Measurements from ENCODE around the gene STEAP1B. TPM values are rescaled to one million over a fixed set of nuclear protein-coding genes. Genes with fewer than 3 reads are reported as not detected.

Gene STEAP1B
- total RNA-seq, 1 donor from 2014 or later, result 4.7 TPM

- H3K9ac ChIP-seq (ENCODE audit: low read depth in 1 of 3, low read length in 3 of 3), result no peak overlapping the region
- H3K9me3 ChIP-seq (ENCODE audit: control insufficient read depth in 3 of 3, low read length in 3 of 3), result no peaks in the 10 kb centered on the region
- no peaks in the 10 kb centered on the region for H3K36me3 ChIP-seq (ENCODE audit: control insufficient read depth in 3 of 3, insufficient read depth in 3 of 3, low read length in 3 of 3)
- H3K4me1 ChIP-seq (ENCODE audit: control insufficient read depth in 3 of 3, insufficient read depth in 3 of 3, low read length in 3 of 3), result peaks cover 0 to 5% (median 2%) of the 10 kb centered on the region in 3 donors
- H3K27me3 ChIP-seq (ENCODE audit: control insufficient read depth in 3 of 3, insufficient read depth in 3 of 3, low read length in 3 of 3), result no peaks in the 10 kb centered on the region
- no peak overlapping the region for H3K27ac ChIP-seq (ENCODE audit: low read depth, low read length)
- no peak overlapping the region for H3K4me3 ChIP-seq (ENCODE audit: low read length in 3 of 3)
Measured at GRCh38 chr7:22482503-22482902, 17.5 kb downstream of the STEAP1B start.

DNA sequence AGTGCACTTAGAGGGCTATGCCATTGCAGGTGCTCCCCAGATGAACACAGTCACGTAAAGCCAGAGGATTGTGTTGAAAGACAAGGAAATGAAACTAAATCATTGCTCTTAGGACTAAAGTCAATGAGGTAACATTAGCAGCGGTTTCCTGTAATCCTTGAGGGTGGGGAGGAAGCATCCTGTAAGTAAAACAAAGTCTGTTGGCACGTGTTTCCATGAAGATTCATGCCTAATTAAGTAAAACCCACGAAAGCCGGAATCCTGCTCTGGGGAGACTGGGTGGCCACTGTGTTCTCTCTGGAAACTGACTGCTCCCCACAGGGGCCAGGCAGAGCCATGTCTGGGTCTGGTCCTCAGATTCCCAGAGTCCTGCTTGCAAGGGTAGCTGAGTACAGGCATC is 18.3 kb downstream of the STEAP1B start:
- Histone ChIP-seq H3K27me3 (ENCODE audit: control insufficient read depth in 3 of 3, insufficient read depth in 3 of 3, low read length in 3 of 3) (no peaks in the 10 kb centered on the region), H3K9ac (ENCODE audit: low read depth in 1 of 3, low read length in 3 of 3) (no peak overlapping the region), H3K36me3 (ENCODE audit: control insufficient read depth in 3 of 3, insufficient read depth in 3 of 3, low read length in 3 of 3) (no peaks in the 10 kb centered on the region), H3K4me1 (ENCODE audit: control insufficient read depth in 3 of 3, insufficient read depth in 3 of 3, low read length in 3 of 3) (peaks cover 0 to 5% (median 2%) of the 10 kb centered on the region in 3 donors), H3K4me3 (ENCODE audit: low read length in 3 of 3) (no peak overlapping the region), H3K27ac (ENCODE audit: low read depth, low read length) (no peak overlapping the region), H3K9me3 (ENCODE audit: control insufficient read depth in 3 of 3, low read length in 3 of 3) (no peaks in the 10 kb centered on the region)

- H3K9ac ChIP-seq (ENCODE audit: low read depth in 1 of 3, low read length in 3 of 3), result no peak overlapping the region
- peaks cover 0 to 5% (median 2%) of the 10 kb centered on the region in 3 donors for H3K4me1 ChIP-seq (ENCODE audit: control insufficient read depth in 3 of 3, insufficient read depth in 3 of 3, low read length in 3 of 3)
- H3K27ac ChIP-seq (ENCODE audit: low read depth, low read length), result no peak overlapping the region
- no peaks in the 10 kb centered on the region for H3K9me3 ChIP-seq (ENCODE audit: control insufficient read depth in 3 of 3, low read length in 3 of 3)
- H3K4me3 ChIP-seq (ENCODE audit: low read length in 3 of 3), result no peak overlapping the region
- no peaks in the 10 kb centered on the region for H3K27me3 ChIP-seq (ENCODE audit: control insufficient read depth in 3 of 3, insufficient read depth in 3 of 3, low read length in 3 of 3)
- H3K36me3 ChIP-seq (ENCODE audit: control insufficient read depth in 3 of 3, insufficient read depth in 3 of 3, low read length in 3 of 3), result no peaks in the 10 kb centered on the region
Measured at GRCh38 chr7:22480523-22481075, 19.4 kb downstream of the STEAP1B start.

DNA sequence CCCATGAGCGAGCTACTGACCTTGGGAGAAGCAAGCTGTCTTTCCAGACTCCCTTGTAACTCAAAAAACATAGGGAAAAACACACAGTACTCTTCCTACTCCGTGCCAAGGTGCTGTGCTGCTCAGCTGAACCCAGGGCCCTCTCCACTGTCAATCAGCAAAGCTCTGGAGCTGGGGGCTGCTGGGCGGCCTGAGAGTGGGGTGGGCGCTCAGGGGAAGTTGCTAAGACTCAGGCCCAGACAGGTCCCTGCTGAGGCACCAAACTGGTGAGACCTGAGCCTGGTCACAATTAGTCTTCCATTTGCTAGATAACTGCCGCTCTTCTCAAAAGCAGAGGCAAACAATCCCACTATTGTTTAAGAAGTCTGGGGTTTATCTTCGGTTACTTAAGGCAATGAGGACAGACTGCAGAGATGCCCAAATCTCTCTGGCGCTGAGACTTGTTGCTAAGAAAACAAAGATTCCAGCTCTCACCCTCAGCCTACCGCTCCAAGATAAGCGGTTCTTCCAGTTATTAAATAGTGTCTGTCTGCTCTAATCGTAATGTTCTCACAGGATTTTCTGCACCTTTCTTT is 22.0 kb downstream of the STEAP1B start:
- Histone ChIP-seq H3K4me3 (ENCODE audit: low read length in 3 of 3) (no peak overlapping the region), H3K9me3 (ENCODE audit: control insufficient read depth in 3 of 3, low read length in 3 of 3) (no peaks in the 10 kb centered on the region), H3K36me3 (ENCODE audit: control insufficient read depth in 3 of 3, insufficient read depth in 3 of 3, low read length in 3 of 3) (no peaks in the 10 kb centered on the region), H3K27me3 (ENCODE audit: control insufficient read depth in 3 of 3, insufficient read depth in 3 of 3, low read length in 3 of 3) (no peaks in the 10 kb centered on the region), H3K9ac (ENCODE audit: low read depth in 1 of 3, low read length in 3 of 3) (no peak overlapping the region), H3K27ac (ENCODE audit: low read depth, low read length) (no peak overlapping the region), H3K4me1 (ENCODE audit: control insufficient read depth in 3 of 3, insufficient read depth in 3 of 3, low read length in 3 of 3) (peaks cover 0 to 5% (median 2%) of the 10 kb centered on the region in 3 donors)

DNA sequence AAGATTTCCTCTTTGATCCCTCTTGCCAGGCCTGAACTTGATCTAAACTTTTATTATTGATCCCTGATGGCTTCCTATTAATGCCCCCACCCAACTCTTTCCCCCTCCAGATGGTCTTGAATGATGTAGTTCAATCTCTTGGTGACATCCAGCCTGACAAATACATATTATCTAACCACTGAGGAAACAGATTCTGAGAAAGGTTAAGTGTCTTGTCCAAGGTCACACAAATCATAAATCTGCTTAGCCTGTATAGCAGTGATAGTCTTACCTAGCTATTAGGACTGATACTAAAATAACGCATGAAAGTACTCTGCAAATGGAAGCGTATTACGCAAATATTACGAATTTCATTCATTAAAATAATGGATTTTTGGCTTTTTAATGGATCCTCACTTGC is 22.7 kb downstream of the STEAP1B start:
- Histone ChIP-seq H3K27ac (ENCODE audit: low read depth, low read length) (no peak overlapping the region), H3K27me3 (ENCODE audit: control insufficient read depth in 3 of 3, insufficient read depth in 3 of 3, low read length in 3 of 3) (no peaks in the 10 kb centered on the region), H3K9me3 (ENCODE audit: control insufficient read depth in 3 of 3, low read length in 3 of 3) (no peaks in the 10 kb centered on the region), H3K4me3 (ENCODE audit: low read length in 3 of 3) (no peak overlapping the region), H3K4me1 (ENCODE audit: control insufficient read depth in 3 of 3, insufficient read depth in 3 of 3, low read length in 3 of 3) (peaks cover 0 to 5% (median 2%) of the 10 kb centered on the region in 3 donors), H3K9ac (ENCODE audit: low read depth in 1 of 3, low read length in 3 of 3) (no peak overlapping the region), H3K36me3 (ENCODE audit: control insufficient read depth in 3 of 3, insufficient read depth in 3 of 3, low read length in 3 of 3) (no peaks in the 10 kb centered on the region)

DNA sequence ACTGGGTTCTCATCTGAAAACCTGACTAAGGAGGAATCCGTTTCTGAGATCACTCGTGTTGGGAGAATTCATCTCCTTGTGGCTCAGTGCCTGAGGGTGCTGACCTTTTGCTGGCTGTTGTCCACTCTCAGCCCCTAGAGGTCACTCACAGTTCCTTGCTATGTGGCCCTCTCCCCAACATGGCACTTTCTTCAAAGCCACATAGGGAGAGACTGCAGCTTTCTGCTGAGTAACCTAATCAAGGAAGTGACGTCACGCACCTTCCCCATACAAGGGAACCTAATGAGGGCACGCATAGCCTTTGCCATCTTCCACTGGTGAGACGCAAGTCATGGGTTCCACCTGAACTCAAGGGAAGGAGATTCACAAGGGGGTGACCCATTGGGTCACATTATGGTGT is 23.2 kb downstream of the STEAP1B start:
- H3K36me3 ChIP-seq (ENCODE audit: control insufficient read depth in 3 of 3, insufficient read depth in 3 of 3, low read length in 3 of 3), result no peaks in the 10 kb centered on the region
- no peaks in the 10 kb centered on the region for H3K27me3 ChIP-seq (ENCODE audit: control insufficient read depth in 3 of 3, insufficient read depth in 3 of 3, low read length in 3 of 3)
- H3K9me3 ChIP-seq (ENCODE audit: control insufficient read depth in 3 of 3, low read length in 3 of 3), result no peaks in the 10 kb centered on the region
- H3K27ac ChIP-seq (ENCODE audit: low read depth, low read length), result no peak overlapping the region
- H3K9ac ChIP-seq (ENCODE audit: low read depth in 1 of 3, low read length in 3 of 3), result no peak overlapping the region
- no peak overlapping the region for H3K4me3 ChIP-seq (ENCODE audit: low read length in 3 of 3)
- H3K4me1 ChIP-seq (ENCODE audit: control insufficient read depth in 3 of 3, insufficient read depth in 3 of 3, low read length in 3 of 3), result peaks cover 0 to 2% (median 0%) of the 10 kb centered on the region in 3 donors

GRCh38 chr7:22474645-22475044 is 25.3 kb downstream of the STEAP1B start:
- Histone ChIP-seq H3K27ac (ENCODE audit: low read depth, low read length) (no peak overlapping the region), H3K36me3 (ENCODE audit: control insufficient read depth in 3 of 3, insufficient read depth in 3 of 3, low read length in 3 of 3) (no peaks in the 10 kb centered on the region), H3K27me3 (ENCODE audit: control insufficient read depth in 3 of 3, insufficient read depth in 3 of 3, low read length in 3 of 3) (no peaks in the 10 kb centered on the region), H3K9ac (ENCODE audit: low read depth in 1 of 3, low read length in 3 of 3) (no peak overlapping the region), H3K4me1 (ENCODE audit: control insufficient read depth in 3 of 3, insufficient read depth in 3 of 3, low read length in 3 of 3) (no peaks in the 10 kb centered on the region), H3K9me3 (ENCODE audit: control insufficient read depth in 3 of 3, low read length in 3 of 3) (no peaks in the 10 kb centered on the region), H3K4me3 (ENCODE audit: low read length in 3 of 3) (no peak overlapping the region)

GRCh38 chr7:22470981-22471380 is 29.0 kb downstream of the STEAP1B start:
- no peak overlapping the region for H3K27ac ChIP-seq (ENCODE audit: low read depth, low read length)
- H3K9me3 ChIP-seq (ENCODE audit: control insufficient read depth in 3 of 3, low read length in 3 of 3), result no peaks in the 10 kb centered on the region
- H3K4me1 ChIP-seq (ENCODE audit: control insufficient read depth in 3 of 3, insufficient read depth in 3 of 3, low read length in 3 of 3), result no peaks in the 10 kb centered on the region
- no peaks in the 10 kb centered on the region for H3K36me3 ChIP-seq (ENCODE audit: control insufficient read depth in 3 of 3, insufficient read depth in 3 of 3, low read length in 3 of 3)
- H3K9ac ChIP-seq (ENCODE audit: low read depth in 1 of 3, low read length in 3 of 3), result no peak overlapping the region
- H3K27me3 ChIP-seq (ENCODE audit: control insufficient read depth in 3 of 3, insufficient read depth in 3 of 3, low read length in 3 of 3), result no peaks in the 10 kb centered on the region
- no peak overlapping the region for H3K4me3 ChIP-seq (ENCODE audit: low read length in 3 of 3)

DNA sequence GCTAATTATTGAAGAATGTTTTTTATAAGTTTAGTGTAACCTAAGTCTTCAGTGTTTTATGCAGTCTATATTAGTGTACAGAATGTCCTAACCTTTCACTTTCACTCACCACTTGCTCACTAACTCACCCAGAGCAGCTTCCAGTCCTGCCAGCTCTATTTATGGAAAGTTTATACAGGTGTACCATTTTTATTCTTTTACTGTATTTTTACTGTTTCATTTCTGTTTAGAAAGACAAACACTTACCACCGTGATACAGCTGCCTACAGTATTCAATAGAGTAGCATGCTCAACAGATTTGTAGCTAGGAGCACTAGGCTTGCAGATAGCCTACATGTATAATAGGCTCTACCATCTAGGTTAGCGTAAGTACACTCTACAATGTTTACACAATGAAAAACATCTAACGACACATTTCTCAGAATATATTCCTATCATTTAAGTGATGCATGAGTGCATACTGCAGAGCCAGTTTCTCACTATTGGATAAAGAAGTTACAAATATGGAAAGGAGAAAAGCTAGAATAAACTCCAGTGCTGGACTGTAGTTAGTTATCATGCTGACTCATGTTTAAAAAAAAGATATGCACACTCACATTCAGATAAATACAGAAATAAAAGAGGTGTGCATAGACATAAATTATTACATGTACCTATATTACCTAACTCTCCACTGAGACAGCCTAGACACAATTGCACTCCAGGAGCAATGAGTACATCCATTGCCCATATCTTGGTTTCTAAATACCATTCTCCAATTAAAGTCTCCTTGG is 30.4 kb downstream of the STEAP1B start:
- Histone ChIP-seq H3K27ac (ENCODE audit: low read depth, low read length) (no peak overlapping the region), H3K9ac (ENCODE audit: low read depth in 1 of 3, low read length in 3 of 3) (no peak overlapping the region), H3K9me3 (ENCODE audit: control insufficient read depth in 3 of 3, low read length in 3 of 3) (no peaks in the 10 kb centered on the region), H3K27me3 (ENCODE audit: control insufficient read depth in 3 of 3, insufficient read depth in 3 of 3, low read length in 3 of 3) (no peaks in the 10 kb centered on the region), H3K4me1 (ENCODE audit: control insufficient read depth in 3 of 3, insufficient read depth in 3 of 3, low read length in 3 of 3) (no peaks in the 10 kb centered on the region), H3K36me3 (ENCODE audit: control insufficient read depth in 3 of 3, insufficient read depth in 3 of 3, low read length in 3 of 3) (no peaks in the 10 kb centered on the region), H3K4me3 (ENCODE audit: low read length in 3 of 3) (no peak overlapping the region)

DNA sequence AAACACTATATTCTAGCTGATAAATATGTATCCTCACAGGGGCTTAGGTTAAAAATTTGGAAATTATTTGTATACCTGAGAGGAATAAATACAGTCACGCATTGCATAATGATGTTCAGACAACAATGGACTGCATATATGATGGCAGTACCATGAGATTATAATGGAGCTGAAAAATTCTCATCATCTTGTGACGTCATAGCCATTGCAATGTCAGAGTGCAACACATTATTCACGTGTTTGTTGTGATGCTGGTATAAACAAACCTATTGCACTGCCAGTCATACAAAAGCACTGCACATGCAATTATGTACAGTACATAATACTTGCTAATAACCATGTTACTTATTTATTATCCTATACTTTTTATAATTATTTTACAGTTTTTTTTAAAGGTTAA is 31.4 kb downstream of the STEAP1B start:
- no peak overlapping the region for H3K9ac ChIP-seq (ENCODE audit: low read depth in 1 of 3, low read length in 3 of 3)
- H3K27me3 ChIP-seq (ENCODE audit: control insufficient read depth in 3 of 3, insufficient read depth in 3 of 3, low read length in 3 of 3), result no peaks in the 10 kb centered on the region
- no peaks in the 10 kb centered on the region for H3K36me3 ChIP-seq (ENCODE audit: control insufficient read depth in 3 of 3, insufficient read depth in 3 of 3, low read length in 3 of 3)
- no peak overlapping the region for H3K4me3 ChIP-seq (ENCODE audit: low read length in 3 of 3)
- H3K4me1 ChIP-seq (ENCODE audit: control insufficient read depth in 3 of 3, insufficient read depth in 3 of 3, low read length in 3 of 3), result no peaks in the 10 kb centered on the region
- no peak overlapping the region for H3K27ac ChIP-seq (ENCODE audit: low read depth, low read length)
- H3K9me3 ChIP-seq (ENCODE audit: control insufficient read depth in 3 of 3, low read length in 3 of 3), result no peaks in the 10 kb centered on the region

Data from skeletal muscle tissue (tissue), 4 donors.